Measurements from ENCODE around the gene PRIM2.

DNA sequence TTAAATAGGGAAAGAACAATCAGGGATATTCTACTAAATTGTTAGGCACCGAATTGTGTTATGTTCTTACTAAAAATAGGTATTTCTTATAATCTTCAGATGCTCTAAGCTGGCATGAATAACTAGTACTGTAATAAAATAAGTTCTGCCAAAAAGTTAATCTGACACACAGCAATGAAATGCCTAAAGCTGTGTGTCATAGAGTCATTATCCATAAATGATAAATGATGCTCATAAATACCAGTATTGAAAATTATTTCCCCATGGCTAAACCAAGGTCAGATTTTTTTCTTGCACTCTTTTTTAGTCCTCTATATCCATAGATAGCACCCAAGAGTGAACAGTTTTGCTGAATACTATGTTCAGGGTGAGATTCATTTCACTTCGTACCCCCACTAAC is 11.7 kb upstream of the PRIM2 start:
- TF ChIP-seq YY1 (IDR thresholded peaks at IDR 0.05; ENCODE audit: insufficient read depth, insufficient read length) (no peak), SUZ12 (IDR thresholded peaks at IDR 0.05; ENCODE audit: extremely low read depth, insufficient read depth, insufficient read length) (no peak)

Data from NT2/D1 (cell line).